K562 (cell line): Measurements from ENCODE around the gene LMAN1. TPM values are rescaled to one million over a fixed set of nuclear protein-coding genes. Genes with fewer than 3 reads are reported as not detected.

Source experiments
- ARNT ChIP-seq, 2 experiments: fragments of 450-650 bp; IDR thresholded peaks; 2 replicates each; pipeline ENCODE4 v1.6.1; 2016; ENCODE audit warnings: mild to moderate bottlenecking in 1 of 2
- CBFB ChIP-seq: sonication (generic); formaldehyde crosslinking; IDR thresholded peaks from 2 replicates; pipeline ENCODE4 v1.4.0; 2020; ENCODE audit warnings: mild to moderate bottlenecking, missing genetic modification reagents
- HMGN3 ChIP-seq: IDR thresholded peaks from 2 replicates; pipeline ENCODE4 v1.6.1; 2011; ENCODE audit warnings: borderline replicate concordance, low read depth, mild to moderate bottlenecking, mixed read lengths, low read length; ENCODE audit not compliant: insufficient read length; ENCODE audit errors: extremely low read depth
- NCOR1 ChIP-seq: fragments of 450-650 bp; IDR thresholded peaks from 2 replicates; pipeline ENCODE4 v1.6.1; 2016; ENCODE audit warnings: mild to moderate bottlenecking, moderate library complexity
- RFX1 ChIP-seq: fragments of 450-650 bp; IDR thresholded peaks from 2 replicates; pipeline ENCODE4 v1.6.1; 2016; ENCODE audit warnings: mild to moderate bottlenecking, moderate library complexity
- YBX1 ChIP-seq: fragments of 450-650 bp; IDR thresholded peaks from 2 replicates; pipeline ENCODE4 v1.7.1; 2016; ENCODE audit warnings: mild to moderate bottlenecking
- ZBTB17 ChIP-seq: fragments of 450-650 bp; formaldehyde crosslinking; IDR thresholded peaks from 2 replicates; pipeline ENCODE4 v1.4.0; 2020; ENCODE audit warnings: mild to moderate bottlenecking
- ZBTB33 ChIP-seq: sonication (generic); formaldehyde crosslinking; IDR thresholded peaks from 2 replicates; pipeline ENCODE4 v1.8.1; 2023; ENCODE audit warnings: mild to moderate bottlenecking, missing genetic modification reagents
- ZNF436 ChIP-seq: fragments of 250-450, 450-650 bp; sonication (Bioruptor Pico); formaldehyde crosslinking; IDR thresholded peaks from 2 replicates; pipeline ENCODE4 v1.7.0; 2020; ENCODE audit warnings: mild to moderate bottlenecking
- ZNF75A ChIP-seq: fragments of 450-650 bp; formaldehyde crosslinking; IDR thresholded peaks from 2 replicates; pipeline ENCODE4 v1.4.0; 2020; ENCODE audit warnings: mild to moderate bottlenecking
- polyA plus RNA-seq, 8 experiments: library from polyadenylated mRNA; depleted of rRNA in 4 of 8; stranded (reverse) in 5 of 8; unstranded in 3 of 8; fragments of >200 nt; fragmentation: Nextera tagmentation in 2 of 8; fragmentation: Illumina TruSeq in 1 of 8; extraction: Ambion mirVana in 2 of 8; extraction: Trizol in 1 of 8; gene quantifications; 2 replicates each; pipeline versions ENCODE4 v1.2.1 to v1.2.3, GENCODE V29; 2011 to 2014; ENCODE audit warnings: inconsistent platforms in 1 of 8, missing spikeins in 1 of 8
- total RNA-seq, 7 experiments: library from RNA; depleted of rRNA in 6 of 7; stranded (reverse); fragments of >200 nt in 6 of 7; fragmentation: Illumina TruSeq in 2 of 7; extraction: Trizol in 2 of 7; gene quantifications; 2 replicates each; pipeline versions ENCODE4 v1.2.1 to v1.2.3, GENCODE V29; 2011 to 2021; ENCODE audit warnings: low replicate concordance in 1 of 7
- TF ChIP-seq, protein P1 (sequence below): sonication (generic); formaldehyde crosslinking; IDR thresholded peaks from 2 replicates; pipeline ENCODE4 v1.8.0; 2022; ENCODE audit warnings: mild to moderate bottlenecking, missing genetic modification reagents

LMAN1 gene
- total and polyA plus RNA-seq, 9 of the 15 experiments (the other 6 are each of a cell fraction or from before 2014, with no cell fraction given), result 18.8 to 108 (median 71.2) TPM

- TF ChIP-seq ZBTB33 (no peak), ARNT (IDR thresholded peaks at IDR 0.05) (no peak), ZBTB17 (CRISPR knock-in tag) (no peak), RFX1 (no peak), ZNF436 (CRISPR knock-in tag) (no peak), HMGN3 (peak; percentile 52), CBFB (no peak), YBX1 (no peak), ZNF75A (CRISPR knock-in tag) (no peak), NCOR1 (no peak)
- TF ChIP-seq, protein P1, sequence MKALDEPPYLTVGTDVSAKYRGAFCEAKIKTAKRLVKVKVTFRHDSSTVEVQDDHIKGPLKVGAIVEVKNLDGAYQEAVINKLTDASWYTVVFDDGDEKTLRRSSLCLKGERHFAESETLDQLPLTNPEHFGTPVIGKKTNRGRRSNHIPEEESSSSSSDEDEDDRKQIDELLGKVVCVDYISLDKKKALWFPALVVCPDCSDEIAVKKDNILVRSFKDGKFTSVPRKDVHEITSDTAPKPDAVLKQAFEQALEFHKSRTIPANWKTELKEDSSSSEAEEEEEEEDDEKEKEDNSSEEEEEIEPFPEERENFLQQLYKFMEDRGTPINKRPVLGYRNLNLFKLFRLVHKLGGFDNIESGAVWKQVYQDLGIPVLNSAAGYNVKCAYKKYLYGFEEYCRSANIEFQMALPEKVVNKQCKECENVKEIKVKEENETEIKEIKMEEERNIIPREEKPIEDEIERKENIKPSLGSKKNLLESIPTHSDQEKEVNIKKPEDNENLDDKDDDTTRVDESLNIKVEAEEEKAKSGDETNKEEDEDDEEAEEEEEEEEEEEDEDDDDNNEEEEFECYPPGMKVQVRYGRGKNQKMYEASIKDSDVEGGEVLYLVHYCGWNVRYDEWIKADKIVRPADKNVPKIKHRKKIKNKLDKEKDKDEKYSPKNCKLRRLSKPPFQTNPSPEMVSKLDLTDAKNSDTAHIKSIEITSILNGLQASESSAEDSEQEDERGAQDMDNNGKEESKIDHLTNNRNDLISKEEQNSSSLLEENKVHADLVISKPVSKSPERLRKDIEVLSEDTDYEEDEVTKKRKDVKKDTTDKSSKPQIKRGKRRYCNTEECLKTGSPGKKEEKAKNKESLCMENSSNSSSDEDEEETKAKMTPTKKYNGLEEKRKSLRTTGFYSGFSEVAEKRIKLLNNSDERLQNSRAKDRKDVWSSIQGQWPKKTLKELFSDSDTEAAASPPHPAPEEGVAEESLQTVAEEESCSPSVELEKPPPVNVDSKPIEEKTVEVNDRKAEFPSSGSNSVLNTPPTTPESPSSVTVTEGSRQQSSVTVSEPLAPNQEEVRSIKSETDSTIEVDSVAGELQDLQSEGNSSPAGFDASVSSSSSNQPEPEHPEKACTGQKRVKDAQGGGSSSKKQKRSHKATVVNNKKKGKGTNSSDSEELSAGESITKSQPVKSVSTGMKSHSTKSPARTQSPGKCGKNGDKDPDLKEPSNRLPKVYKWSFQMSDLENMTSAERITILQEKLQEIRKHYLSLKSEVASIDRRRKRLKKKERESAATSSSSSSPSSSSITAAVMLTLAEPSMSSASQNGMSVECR (CRISPR knock-in tag), result peak; percentile 61; the same call in 1 of the 2 replicates
Observed at GRCh38 chr18:59358712-59359575, at the start of gene LMAN1 (continued).
